ENCODE data around the gene IL20RB.

IL20RB gene, protein sequence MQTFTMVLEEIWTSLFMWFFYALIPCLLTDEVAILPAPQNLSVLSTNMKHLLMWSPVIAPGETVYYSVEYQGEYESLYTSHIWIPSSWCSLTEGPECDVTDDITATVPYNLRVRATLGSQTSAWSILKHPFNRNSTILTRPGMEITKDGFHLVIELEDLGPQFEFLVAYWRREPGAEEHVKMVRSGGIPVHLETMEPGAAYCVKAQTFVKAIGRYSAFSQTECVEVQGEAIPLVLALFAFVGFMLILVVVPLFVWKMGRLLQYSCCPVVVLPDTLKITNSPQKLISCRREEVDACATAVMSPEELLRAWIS

DNA sequence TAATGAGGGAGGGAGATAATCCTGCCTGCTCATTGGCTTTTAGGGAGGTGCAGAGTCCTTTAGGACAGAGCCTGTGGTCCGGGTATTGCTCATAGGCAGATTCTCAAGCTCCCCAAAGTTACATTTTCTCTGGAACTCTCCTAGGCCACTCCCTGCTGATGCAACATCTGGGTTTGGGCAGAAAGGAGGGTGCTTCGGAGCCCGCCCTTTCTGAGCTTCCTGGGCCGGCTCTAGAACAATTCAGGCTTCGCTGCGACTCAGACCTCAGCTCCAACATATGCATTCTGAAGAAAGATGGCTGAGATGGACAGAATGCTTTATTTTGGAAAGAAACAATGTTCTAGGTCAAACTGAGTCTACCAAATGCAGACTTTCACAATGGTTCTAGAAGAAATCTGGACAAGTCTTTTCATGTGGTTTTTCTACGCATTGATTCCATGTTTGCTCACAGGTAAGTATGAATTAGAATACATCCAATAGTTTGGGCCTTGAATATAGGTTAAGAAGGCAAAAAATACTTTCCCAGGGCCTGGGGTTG lies at the start of gene IL20RB:
Gene IL20RB, plus strand, starts transcription at position 233 of the 538 bp plus-strand sequence. Its CDS starts 131 bp downstream, at position 364.
- DNase-seq, result no peak

DNA sequence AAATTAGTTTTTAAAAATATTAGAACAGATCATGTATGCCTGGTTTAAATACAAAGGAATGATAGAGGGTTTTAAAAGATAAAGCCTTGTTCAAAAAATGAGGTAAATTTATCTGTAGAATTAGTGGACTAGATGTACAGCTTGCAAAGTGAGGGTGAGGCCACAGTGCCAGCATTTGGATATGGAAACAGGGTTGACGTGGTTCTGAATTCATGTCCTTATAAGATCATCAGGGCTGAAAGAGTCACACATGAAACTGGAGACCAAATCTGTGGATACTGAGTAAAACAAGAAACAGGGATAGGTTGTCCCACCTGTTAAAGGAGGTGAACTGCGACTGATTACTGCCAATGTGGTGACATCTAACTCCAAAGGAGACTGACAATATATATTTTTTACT lies 49.5 kb upstream of the IL20RB start:
- DNase-seq, result no peak

DNA sequence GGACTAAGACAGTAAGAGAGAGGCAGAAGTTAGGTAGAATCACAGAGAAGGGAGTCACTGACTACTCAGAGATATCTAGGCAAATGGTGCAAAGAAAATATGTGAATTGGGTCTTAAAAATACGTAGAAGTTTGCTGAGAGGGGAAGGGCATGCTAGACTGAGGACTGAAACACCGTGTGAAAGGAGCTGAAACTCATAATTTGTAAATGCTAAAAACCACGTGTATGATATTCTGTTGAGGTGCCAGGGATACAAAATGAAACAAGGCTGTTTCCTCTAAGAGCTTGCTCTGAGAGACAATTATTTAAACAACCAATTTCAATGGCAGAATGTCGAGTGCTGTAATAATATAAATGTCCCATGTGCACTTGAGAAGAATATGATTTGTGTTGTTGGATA lies 48.6 kb upstream of the IL20RB start:
- DNase-seq, result no peak

DNA sequence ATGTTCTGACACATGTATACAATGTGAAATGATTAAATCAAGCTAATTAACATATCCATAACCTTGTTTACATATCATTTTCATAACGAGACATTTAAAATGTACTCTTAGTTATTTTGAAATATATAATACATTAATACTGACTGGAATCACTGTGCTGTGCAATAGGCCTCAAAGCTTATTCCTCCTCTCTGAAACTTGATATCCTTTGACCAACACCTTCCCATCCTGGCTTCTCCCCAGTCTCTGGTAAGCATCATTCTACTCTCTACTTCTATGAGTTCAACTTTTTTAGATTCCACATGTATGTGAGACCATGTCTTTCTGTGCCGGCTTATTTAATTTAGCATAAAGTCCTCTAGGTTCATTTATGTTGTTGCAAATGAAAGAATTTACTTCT lies 47.1 kb upstream of the IL20RB start:
- no peak for DNase-seq

DNA sequence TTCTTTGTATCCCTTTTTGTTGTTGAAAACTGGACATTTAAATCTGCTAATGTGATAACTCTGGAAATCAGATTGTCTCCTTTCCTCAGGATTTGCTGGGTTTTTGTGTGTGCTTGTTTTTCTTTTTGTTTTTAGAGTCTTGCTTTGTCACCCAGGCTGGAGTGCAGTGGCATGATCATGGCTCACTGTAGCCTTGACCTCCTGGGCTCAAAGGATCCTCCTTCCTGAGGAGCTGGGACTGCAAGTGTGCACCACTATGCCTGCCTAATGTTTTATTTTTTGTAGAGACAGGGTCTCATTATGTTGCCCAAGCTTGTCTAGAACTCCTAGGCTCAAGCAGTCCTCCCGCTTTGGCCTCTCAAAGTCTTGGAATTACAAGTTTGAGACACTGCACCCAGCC lies 44.6 kb upstream of the IL20RB start:
- no peak for DNase-seq

DNA sequence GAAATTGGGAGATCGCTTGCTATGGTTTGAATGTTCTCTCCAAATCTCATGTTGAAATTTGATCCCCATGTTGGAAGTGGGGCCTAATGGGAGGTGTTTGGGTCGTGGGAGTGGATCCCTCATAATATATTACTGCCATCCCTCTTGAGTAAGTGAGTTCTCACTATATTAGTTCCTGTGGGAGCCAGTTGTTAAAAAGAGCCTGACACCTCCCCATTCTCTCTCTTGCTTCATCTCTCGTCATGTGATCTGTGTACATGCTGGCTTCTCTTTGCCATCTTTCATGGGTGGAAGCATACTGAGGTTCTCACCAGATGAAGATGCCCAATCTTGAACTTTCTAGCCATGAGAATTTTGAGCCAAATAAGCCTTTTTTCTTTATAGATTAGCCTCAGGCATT lies 43.0 kb upstream of the IL20RB start:
- no peak for DNase-seq

DNA sequence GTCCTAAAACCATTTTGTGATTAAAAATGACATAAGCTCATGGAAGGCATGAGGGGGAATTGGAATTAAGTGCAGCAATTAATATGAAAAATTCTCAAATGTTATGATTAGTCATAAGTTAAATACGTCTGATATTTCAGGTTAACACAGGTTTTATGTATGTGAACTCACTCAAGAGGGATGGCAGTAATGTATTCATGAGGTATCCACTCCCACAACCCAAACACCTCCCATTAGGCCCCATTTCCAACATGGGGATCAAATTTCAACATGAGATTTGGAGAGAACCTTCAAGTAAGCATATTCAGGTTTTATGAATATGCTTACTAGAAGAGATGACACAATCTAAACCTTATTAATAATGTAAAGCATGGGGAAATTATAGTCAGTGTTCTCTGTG lies 41.6 kb upstream of the IL20RB start:
- DNase-seq, result no peak

DNA sequence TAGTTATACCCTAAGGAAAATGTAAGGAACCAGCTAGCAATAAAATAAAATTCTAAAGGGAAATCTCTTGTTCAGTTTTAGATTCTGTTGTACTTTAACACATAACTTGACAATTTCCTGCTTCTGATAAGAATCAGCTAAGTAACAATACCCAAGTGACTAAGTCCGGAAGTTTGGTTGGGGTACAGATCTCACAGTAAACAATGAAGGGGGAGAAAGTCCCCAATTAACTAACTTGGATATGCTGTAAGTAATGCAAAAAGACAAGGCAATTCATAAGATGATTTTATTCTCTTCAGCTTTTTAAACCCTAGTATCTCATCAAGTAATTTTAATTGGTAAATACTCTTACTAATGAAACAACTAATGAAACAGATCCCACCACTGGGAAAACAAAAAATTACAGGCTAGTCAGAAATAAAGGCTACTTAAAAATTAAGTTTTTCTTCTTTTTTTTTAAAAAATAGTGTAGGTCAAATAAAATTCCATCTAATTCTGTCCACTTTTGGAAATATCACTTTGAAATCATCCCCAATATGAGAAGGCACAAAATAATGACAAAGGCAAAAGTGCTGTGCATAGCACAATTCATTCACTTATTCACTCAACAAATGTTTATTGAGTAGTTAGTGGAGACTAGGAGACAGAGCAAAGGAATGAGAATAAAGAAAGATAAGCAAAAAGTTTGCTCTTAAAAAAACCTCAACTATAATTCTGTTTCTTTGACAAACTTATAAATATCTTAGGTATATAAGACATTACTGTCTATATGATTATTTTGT lies 37.8 kb upstream of the IL20RB start:
- no peak for DNase-seq

DNA sequence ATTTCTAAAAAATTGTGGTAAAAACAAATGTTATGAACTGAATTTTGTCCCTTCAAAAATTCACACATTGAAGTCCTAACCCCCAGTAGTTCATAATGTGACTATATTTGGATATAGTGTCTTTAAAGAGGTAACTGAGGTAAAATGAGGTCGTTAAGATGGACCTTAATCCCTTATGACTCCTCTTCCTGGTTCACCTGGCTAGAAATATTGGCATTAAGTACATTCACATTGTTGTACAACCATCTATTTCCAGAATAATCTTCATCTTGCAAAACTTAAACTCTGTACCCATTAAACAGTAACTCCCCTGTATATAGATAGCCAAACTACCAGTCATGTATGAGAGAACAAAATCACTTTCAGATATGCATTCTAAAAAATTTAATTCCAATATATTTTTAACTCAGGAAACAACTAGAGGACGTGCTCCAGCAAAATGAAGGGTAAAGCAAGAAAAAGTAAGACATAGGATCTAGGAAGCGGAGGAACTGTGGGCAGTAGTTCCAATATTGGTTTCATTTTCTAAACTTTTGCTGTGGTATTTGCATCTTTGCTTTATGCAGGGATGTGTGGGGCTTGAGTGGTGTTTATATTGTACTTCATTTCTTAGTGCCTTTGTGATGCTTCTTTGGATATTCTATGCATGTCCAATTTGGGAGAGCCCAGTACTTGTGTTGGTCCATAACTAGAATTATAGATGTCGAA lies 36.7 kb upstream of the IL20RB start:
- no peak for DNase-seq

DNA sequence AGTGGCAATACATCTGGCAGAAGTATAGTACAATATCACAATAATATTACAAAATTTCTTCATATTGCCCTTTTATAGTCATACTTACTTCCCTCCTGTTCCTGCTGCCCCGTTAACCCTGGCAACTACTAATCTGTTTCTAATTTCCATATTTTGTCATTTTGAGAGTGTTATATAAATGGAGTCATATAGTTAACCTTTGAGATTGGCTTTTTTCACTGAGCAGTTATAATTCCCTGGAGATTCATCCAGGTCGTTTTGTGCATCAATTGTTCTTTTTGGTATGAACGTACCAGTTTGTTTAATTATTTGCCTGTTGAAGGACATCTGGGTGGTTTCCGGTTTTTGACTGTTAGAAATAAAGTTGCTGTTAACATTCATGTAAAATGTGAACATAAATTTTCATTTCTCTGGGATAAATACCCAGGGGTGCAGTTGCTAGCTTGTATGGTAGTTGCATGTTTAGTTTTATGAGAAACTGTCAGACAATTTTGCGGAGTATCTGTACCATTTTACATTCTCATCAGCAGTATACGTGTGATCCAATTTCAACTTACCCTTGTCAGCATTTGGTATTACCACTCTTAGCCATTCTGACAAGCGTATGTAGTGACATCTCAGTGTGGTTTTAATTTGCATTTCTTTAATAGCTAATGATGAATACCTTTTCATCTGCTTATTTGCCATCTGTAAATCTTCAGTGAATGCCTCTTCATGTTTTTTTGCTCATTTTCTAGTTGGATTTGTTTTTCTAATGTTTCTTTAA lies 32.2 kb upstream of the IL20RB start:
- DNase-seq, result no peak

DNA sequence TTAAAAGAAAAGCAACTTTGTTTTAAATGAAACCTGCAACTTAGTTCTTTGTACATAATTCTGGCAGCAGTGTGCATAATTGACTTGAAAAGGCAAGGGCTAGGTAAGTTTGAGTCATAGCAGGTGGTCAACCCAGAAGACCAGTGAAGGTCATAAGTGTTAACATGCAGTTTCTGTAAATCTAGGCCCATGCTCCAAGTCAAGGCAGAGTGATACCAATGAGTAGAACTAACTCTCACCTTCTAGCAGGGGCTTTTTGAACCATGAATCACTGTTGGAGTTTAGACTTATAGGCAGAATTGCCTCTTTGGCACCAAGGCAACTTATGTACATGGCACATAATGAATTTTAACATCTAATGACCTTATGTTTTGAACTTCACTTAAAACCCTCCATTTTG lies 29.5 kb upstream of the IL20RB start:
- no peak for DNase-seq

DNA sequence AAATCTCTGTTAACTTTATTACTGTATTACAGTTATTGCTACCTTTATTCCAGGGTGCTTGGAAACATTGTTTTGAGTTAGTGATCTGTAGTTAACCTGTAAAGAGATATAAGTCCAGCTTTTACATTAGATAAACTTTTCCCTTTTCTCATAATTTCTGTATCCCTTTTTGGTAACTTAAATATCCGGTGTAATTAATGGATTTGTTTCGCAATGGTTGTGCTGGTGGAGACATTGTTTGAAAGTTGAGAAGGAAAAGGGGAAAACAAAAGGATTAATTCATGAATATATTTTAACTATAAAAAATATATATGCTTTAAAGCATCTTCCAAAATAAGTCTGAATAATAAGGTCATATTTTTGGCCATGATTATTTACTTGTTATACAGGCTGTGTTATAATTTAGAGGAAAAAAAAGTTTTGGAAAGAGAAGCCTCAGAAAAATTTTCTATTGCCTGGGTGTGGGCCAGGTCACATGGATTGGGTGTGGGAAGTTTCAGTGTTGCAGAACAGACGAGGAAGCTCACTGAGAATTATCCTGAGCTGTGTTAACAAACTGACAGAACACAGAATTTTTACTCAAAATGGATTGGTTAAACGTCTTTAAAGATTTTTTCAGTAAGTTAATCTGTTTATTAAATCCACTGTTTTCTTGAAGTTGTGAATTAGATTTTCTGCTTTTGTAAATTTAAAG lies 27.7 kb upstream of the IL20RB start:
- no peak for DNase-seq

DNA sequence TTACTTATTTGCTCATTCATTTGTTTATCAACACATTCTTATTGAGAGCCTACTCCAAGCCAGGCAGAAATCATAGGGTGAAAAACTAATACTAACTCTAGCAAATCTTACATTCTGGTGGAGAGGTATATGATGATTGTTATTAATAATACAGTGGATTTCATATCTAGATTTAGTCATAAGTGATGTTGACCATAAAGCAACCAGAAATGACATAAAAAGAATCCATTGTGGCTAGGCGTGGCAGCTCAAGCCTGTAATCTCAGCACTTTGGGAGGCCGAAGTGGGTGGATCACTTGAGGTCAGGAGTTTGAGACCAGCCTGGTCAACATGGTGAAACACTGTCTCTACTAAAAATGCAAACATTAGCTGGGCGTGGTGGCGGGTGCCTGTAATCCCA lies 26.2 kb upstream of the IL20RB start:
- no peak for DNase-seq

DNA sequence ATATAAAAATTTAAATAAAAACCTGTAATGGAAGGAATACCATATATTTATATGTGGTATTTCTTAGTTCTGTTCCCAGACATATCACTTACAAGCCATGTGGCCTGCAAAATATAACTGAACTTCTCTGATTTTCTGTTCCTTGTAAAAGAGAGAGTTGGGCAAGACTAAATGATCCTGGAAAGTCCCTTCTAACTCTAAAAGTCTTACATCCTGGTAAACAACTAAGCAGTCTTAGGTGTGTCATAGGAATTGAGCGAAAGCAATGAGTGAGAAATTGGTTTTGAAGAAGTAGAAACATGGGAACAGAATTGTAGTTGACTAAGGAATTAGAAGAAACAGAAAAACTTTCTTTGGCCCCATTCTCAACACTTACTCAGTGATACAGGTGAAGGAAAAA lies 25.3 kb upstream of the IL20RB start:
- DNase-seq, result no peak

DNA sequence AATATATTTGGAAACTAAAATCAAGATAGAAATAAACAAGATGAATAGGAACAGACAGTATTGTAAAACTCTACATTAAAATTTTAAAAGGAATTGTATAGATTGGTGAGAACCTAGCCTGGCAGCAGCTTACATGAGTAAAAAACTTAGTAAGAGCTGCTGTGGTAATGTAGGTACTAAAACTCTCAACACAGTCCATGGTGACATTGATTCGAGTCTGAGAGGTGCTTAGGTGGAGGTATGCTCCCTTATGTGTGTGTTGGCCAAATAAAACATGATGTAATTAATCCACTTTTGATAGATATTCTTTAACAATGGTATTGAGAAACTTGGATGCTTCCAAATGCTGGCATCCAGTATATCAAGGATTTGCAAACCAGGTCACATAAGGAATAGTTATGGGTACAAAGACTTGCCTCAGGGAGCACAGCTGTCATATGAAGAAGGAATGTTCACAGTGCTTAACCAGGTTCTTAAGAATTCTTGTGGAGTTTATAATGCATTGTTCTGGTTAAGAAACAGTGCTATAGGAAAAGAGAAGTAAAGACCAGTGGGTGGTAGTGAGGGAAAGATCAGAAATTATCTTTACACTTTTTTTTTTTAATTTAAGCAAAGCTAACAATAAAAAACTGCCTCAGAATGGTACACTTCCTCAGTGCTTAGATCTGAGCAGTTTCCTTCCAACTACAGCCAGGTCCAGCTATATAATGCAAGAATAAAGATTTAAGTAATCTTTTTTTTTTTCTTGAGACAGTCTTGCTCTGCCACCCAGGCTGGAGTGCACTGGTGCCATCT lies 24.6 kb upstream of the IL20RB start:
- no peak for DNase-seq

DNA sequence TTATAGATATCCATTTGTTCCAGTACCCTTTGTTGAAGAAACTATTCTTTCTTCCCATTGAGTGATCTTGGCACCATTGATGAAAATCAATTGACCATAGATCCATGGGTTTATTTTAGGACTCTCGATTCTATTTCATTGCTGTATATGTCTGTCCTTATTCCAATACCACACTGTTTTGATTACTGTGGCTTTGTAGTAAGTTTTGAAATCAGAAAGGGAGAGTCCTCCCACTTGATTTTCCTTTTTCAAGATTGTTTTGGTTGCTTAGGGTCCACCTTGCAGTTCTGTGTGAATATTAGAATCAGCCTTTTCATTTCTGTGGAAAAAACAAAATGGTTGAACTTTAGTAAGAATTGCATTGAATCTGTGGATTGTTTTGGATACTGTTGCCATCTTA lies 20.6 kb upstream of the IL20RB start:
- no peak for DNase-seq

DNA sequence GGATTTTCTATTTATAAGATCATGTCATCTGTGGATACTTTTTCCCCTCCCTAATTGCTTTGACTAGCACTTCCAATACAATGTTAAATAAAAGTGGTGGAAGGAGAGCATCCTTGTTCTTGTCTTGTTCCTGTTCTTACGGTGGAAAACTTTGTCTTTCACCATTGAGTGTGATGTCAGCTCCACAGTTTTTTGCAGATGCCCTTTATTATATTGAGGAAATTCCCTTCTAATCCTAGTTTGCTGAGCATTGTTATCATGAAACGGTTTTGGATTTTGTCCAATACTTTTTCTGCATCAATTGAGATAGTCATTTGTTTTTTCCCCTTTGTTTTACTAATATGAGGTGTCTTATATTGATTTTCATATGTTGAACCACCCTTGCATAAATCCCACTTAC lies 19.9 kb upstream of the IL20RB start:
- DNase-seq, result no peak

DNA sequence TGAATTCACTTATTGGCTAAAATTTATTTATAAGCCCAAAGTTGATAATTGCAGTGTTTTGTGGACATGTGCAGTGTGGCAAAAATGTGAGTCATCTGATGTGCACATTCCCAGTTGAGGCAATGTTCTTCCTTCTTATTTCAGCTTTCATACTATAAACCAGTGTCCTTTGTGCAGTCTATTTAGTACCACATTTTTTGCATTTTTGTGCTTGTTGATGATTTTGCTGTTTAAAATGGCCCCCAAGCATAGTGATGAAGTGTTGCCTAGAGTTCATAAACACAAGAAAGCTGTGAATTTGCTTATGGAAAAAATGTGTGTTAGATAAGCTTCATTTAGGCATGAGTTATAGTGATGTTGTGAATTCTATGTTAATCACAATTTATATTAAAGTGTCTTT lies 19.4 kb upstream of the IL20RB start:
- DNase-seq, result no peak

DNA sequence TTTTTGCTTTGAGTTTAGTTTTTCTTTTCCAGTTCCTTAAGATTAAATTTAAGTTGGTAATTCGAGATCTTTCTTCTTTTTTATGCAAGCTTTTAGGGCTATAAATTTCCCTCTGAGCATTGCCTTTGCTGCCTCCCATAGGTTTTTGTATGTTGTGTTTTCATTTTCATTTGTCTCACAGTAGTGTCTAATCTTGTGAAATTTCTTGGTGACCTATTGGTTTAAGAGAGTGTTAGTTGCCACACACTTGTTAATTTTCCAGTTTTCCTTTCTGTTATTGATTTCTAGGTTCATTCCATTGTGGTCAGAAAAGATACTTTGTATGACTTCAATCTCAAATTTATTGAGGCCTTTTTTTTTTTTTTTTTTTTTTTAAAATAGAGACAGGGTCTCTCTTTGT lies 18.3 kb upstream of the IL20RB start:
- no peak for DNase-seq

DNA sequence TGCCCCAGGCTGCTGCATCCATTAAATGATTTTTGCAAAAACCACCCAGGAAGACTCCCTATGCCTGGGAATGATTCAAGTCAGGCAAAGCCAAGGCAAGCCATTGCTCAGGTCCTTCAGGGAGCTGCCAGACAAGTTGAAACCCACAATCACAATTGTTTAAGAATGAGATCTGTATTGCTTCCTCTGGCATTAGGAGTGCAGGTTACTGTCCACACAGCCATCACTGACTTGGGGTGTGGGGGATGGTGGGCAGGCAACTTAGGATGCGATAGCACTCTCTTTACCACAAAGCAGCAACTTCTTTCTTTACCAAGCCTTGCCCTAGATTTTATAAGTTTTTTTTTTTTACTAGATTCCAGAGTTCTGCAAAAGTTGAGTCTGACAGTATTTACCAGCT lies 15.0 kb upstream of the IL20RB start:
- DNase-seq, result no peak

DNA sequence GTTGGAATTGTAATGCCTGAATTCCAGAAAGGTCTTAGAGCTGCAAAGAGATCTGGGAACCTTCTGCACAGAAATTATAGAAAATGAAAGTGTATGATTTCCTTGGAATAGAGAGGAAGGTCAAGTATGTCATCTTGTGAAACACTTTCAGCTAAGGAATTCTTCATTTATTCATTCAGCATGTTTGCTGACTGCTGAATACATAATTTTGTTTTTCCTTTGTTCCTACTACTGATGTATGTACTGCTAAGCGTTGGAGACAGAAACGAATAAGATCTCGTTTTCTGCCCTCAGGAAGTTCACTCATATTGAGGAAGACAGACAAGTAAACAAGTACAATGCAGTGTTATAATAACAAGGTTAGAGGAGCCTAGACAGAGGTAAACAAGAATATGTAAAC lies 14.3 kb upstream of the IL20RB start:
- DNase-seq, result no peak
